Heart left ventricle (tissue), 16 donors: ENCODE measurements around the gene EFNA2. TPM values are rescaled to one million over a fixed set of nuclear protein-coding genes. Genes with fewer than 3 reads are reported as not detected.

Experiments used
- ATAC-seq, 4 donors: fragments of 200-7000 bp; cut with Tn5 transposase; one replicate each; pipeline ENCODE4 v1.9.1; 2020 to 2022; ENCODE audit warnings: moderate library complexity in 4 of 4, mild to moderate bottlenecking in 3 of 4, moderate number of reproducible peaks in 1 of 4
- DNase-seq, 5 donors: peaks; one replicate each; pipeline ENCODE4 v3.0.0-alpha.2; 2020
- H3K27ac ChIP-seq, 12 donors: fragments of 200-600 bp; sonication (generic) in 4 of 12; one replicate each; pipeline versions ENCODE4 v1.5.0 to v1.8.0; 2016 to 2022; ENCODE audit warnings: mild to moderate bottlenecking in 2 of 12
- H3K27me3 ChIP-seq, 9 donors: fragments of 200-600 bp; sonication (generic) in 2 of 9; one replicate each; pipeline versions ENCODE4 v1.5.1 to v1.8.0; 2016 to 2022; ENCODE audit warnings: mild to moderate bottlenecking in 3 of 9
- H3K36me3 ChIP-seq, 9 donors: fragments of 200-600 bp; sonication (generic) in 2 of 9; one replicate each; pipeline versions ENCODE4 v1.5.0 to v1.8.0; 2018 to 2022; ENCODE audit warnings: mild to moderate bottlenecking in 2 of 9
- H3K4me1 ChIP-seq, 12 donors: fragments of 200-600 bp; sonication (generic) in 4 of 12; one replicate each; pipeline versions ENCODE4 v1.5.0 to v1.8.0; 2016 to 2022; ENCODE audit warnings: mild to moderate bottlenecking in 3 of 12
- H3K4me3 ChIP-seq, 12 donors: fragments of 200-600 bp; sonication (generic) in 4 of 12; one replicate each; pipeline versions ENCODE4 v1.5.0 to v1.8.0; 2017 to 2022; ENCODE audit warnings: mild to moderate bottlenecking in 9 of 12, moderate library complexity in 4 of 12
- H3K9me3 ChIP-seq, 12 donors: fragments of 200-600 bp; sonication (generic) in 4 of 12; one replicate each; pipeline versions ENCODE4 v1.5.0 to v1.8.0; 2016 to 2022; ENCODE audit warnings: mild to moderate bottlenecking in 1 of 12
- CTCF ChIP-seq, 12 donors: fragments of 200-600 bp; sonication (generic) in 4 of 12; IDR thresholded peaks; one replicate each; pipeline versions ENCODE4 v1.5.0 to v1.8.0; 2018 to 2022; ENCODE audit warnings: antibody characterized with exemption in 12 of 12, mild to moderate bottlenecking in 5 of 12
- POLR2A ChIP-seq, 2 donors: fragments of 450-650 bp; IDR thresholded peaks; one replicate each; pipeline ENCODE4 v1.6.1; 2017; ENCODE audit warnings: antibody characterized with exemption in 2 of 2, mild to moderate bottlenecking in 2 of 2, moderate library complexity in 2 of 2
- WGBS, 4 donors: extraction: QIAGEN DNeasy Blood & Tissue Kit in 2 of 4; methylation state at CpG; one replicate each; pipeline versions ENCODE4 v1.1.5 to v1.1.7; 2013 to 2018; 5-methylcytosine and 5-hydroxymethylcytosine counted together
- intact Hi-C, 10 donors: fragments of 100-400 bp; cut with DNase I; formaldehyde crosslinking; loops; one replicate each; pipeline versions ENCODE4 v1.11.1 to v1.14.2; 2022
- polyA plus RNA-seq, 2 donors: library from polyadenylated mRNA; stranded (reverse); fragments of 200-250 nt; gene quantifications; one replicate each; pipeline ENCODE4 v1.2.3, GENCODE V29; 2013
- total RNA-seq, 9 donors: library from RNA; depleted of rRNA in 2 of 9; stranded (reverse); fragments of >200 nt in 2 of 9; fragmentation: NEBNext Ultra II Directional in 3 of 9; extraction: Animal tissue kit (Norgen Biotek cat#: 25700) in 3 of 9; gene quantifications; one replicate each; pipeline versions ENCODE4 v1.1.0 to v1.2.4, GENCODE V29; 2016 to 2023
- donor health status: ischemic (EF 13 %, LVEDD 7.1; RV severe dilation, severe dysfunction).
- donor health status: healthy with polysubstance abuse.
- donor health status: DM: no; HTN: yes; CAD: no.
- donor health status: DM: no; HTN: no; CAD: no.
- donor health status: ischemic (EF 25% LVEDD 6.9; RV normal size, moderate dysfunction).
- donor health status: ischemic (EF 25% LVEDD 5.7; RV mildly dilated, moderate dysfunction).
- donor health status: healthy.
- donor health status: DM: yes; HTN: yes; CAD: no.
- donor health status: ischemic (EF 35%, LVEDD 5.7; RV mildly dilated, moderate dysfunction).
- donor health status: nonischemic (EF 11% LVEDD 7.7; RV severe dilation, severe dysfunction).
- donor health status: DM: yes; HTN: yes; CAD: no.
- donor health status: PGD.
- donor health status: ischemic (EF 29% LVEDD 5.4; RV normal size, mild dysfunction).
- donor health status: nonischemic (EF 23%, LVEDD 6.1; RV moderate dilation, normal function).

The EFNA2 gene
- total and polyA plus RNA-seq, 11 donors: not detected

GRCh38 chr19:1286487-1287353 lies 1.0 kb downstream of the EFNA2 start:
- WGBS, 4 donors: 39 to 49% (median 41%) methylated on average over 25 to 38 of the region's 38 CpGs
- no peaks in the 10 kb centered on the region for H3K36me3 ChIP-seq
- H3K4me1 ChIP-seq: peaks cover 0 to 23% (median 0%) of the 10 kb centered on the region in 12 donors
- intact Hi-C loops: loop anchor here in 3 of 10 donors (10.0 kb wide), 3 partner anchors 68 to 238 kb away; partner anchors contain the start of gene PLK5 (in 2 of the 3)
- TF ChIP-seq POLR2A (IDR thresholded peaks at IDR 0.05) (no peak), CTCF (IDR thresholded peaks at IDR 0.05) (no peak)
- H3K9me3 ChIP-seq: no peaks in the 10 kb centered on the region
- peak overlapping the region in 1 of 12 donors; percentile 43 for H3K4me3 ChIP-seq
- H3K27ac ChIP-seq: no peak overlapping the region
- peaks cover 20 to 84% (median 61%) of the 10 kb centered on the region in 9 donors for H3K27me3 ChIP-seq
- no peak for ATAC-seq
- no peak for DNase-seq

GRCh38 chr19:1287354-1288225 lies 1.9 kb downstream of the EFNA2 start:
- intact Hi-C loops: loop anchor here in 3 of 10 donors (10.0 kb wide), 3 partner anchors 67 to 237 kb away; partner anchors contain the start of gene PLK5 (in 2 of the 3)
- TF ChIP-seq POLR2A (IDR thresholded peaks at IDR 0.05): no peak
- TF ChIP-seq CTCF (IDR thresholded peaks at IDR 0.05): no peak
- no peaks in the 10 kb centered on the region for H3K9me3 ChIP-seq
- no peak overlapping the region for H3K4me3 ChIP-seq
- no peak overlapping the region for H3K27ac ChIP-seq
- WGBS, 4 donors: 48 to 58% (median 52%) methylated on average over 42 to 55 of the region's 55 CpGs
- peaks cover 0 to 23% (median 0%) of the 10 kb centered on the region in 12 donors for H3K4me1 ChIP-seq
- H3K27me3 ChIP-seq: peaks cover 20 to 92% (median 63%) of the 10 kb centered on the region in 9 donors
- DNase-seq (no peak), ATAC-seq (no peak)
- H3K36me3 ChIP-seq: no peaks in the 10 kb centered on the region

- intact Hi-C loops: loop anchor here in 3 of 10 donors (10.0 kb wide), 3 partner anchors 67 to 237 kb away; partner anchors contain the start of gene PLK5 (in 2 of the 3)
- DNase-seq (no peak), ATAC-seq (no peak)
- H3K4me1 ChIP-seq: peaks cover 0 to 23% (median 0%) of the 10 kb centered on the region in 12 donors
- WGBS, 4 donors: 90 to 96% (median 92%) methylated on average over 10 to 18 of the region's 18 CpGs
- no peaks in the 10 kb centered on the region for H3K9me3 ChIP-seq
- H3K27me3 ChIP-seq: peaks cover 20 to 93% (median 59%) of the 10 kb centered on the region in 9 donors
- TF ChIP-seq POLR2A (IDR thresholded peaks at IDR 0.05) (no peak), CTCF (IDR thresholded peaks at IDR 0.05) (no peak)
- no peak overlapping the region for H3K4me3 ChIP-seq
- no peaks in the 10 kb centered on the region for H3K36me3 ChIP-seq
- H3K27ac ChIP-seq: no peak overlapping the region
Observed at GRCh38 chr19:1288226-1288612, 2.5 kb downstream of the EFNA2 start.
